ENCODE data around the gene PLCXD1.

DNA sequence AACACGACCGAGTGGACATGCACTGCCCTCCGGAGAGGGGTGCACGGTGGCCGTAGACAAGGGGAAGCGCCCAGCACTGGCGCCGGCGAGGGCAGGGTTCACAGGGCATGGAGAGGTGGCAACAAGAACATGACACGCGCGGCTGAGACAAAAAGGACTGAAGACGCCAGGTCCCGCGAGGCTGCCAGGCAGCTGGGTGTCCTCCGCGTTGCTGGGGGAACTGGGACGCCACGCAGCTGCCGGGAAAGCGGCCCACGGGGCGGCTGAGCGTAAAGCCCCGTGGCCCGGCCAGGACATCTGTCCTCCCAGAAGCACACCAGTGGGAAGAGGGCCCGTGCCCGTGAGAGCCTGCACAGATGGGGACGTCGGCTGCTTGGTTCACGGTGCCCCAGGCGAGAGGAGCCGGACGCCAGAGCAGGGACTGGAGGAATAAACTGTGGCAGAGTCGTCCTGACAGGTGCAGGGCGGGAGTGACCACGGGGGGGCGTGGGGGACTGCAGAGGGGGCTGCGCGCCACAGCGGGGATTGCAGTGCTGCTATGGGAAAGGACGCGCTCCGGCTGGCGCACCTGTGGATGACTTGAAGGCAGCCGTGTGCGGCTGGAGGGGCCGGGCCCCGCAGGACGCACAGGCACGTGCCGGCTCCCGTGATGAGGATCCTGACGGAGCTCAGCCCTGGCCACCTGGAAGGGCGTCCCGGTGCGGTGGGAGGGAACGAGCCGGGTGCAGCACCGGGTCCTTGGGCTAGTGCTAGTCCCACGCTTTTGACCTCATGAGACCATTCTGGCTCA lies 69.5 kb downstream of the PLCXD1 start:
- TF ChIP-seq, protein P1, sequence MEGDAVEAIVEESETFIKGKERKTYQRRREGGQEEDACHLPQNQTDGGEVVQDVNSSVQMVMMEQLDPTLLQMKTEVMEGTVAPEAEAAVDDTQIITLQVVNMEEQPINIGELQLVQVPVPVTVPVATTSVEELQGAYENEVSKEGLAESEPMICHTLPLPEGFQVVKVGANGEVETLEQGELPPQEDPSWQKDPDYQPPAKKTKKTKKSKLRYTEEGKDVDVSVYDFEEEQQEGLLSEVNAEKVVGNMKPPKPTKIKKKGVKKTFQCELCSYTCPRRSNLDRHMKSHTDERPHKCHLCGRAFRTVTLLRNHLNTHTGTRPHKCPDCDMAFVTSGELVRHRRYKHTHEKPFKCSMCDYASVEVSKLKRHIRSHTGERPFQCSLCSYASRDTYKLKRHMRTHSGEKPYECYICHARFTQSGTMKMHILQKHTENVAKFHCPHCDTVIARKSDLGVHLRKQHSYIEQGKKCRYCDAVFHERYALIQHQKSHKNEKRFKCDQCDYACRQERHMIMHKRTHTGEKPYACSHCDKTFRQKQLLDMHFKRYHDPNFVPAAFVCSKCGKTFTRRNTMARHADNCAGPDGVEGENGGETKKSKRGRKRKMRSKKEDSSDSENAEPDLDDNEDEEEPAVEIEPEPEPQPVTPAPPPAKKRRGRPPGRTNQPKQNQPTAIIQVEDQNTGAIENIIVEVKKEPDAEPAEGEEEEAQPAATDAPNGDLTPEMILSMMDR (IDR thresholded peaks at IDR 0.05) = no peak
- TF ChIP-seq POLR2A (IDR thresholded peaks at IDR 0.05) = no peak

All from ovary (tissue), 3 donors.